HG03139 (cell line): ENCODE data around the gene CLEC4C.
"Not testable (repeated sequence)": the region's sequence is repeated elsewhere in the genome, so short reads cannot be mapped to it uniquely, and the experiment has no call there.

Experiments
- ATAC-seq: cut with Tn5 transposase; IDR thresholded peaks from one replicate; pipeline ENCODE4 v1.9.1; 2021; ENCODE audit not compliant: unreplicated experiment

The CLEC4C gene

GRCh38 chr12:7747246-7747645 lies at the start of gene CLEC4C:
Gene CLEC4C (minus strand): TSS chr12:7747375. CDS start chr12:7747348, 27 bp downstream.
- no peak for ATAC-seq

GRCh38 chr12:7793211-7793610 lies 46.0 kb upstream of the CLEC4C start:
- no peak for ATAC-seq

GRCh38 chr12:7788884-7789528 lies 41.8 kb upstream of the CLEC4C start, which contains the start of gene NANOG:
Gene NANOG (plus strand): TSS chr12:7789402. CDS start chr12:7789615, 213 bp downstream.
- not testable (repeated sequence) for ATAC-seq

GRCh38 chr12:7788294-7788660 lies 41.1 kb upstream of the CLEC4C start:
- ATAC-seq = no peak

GRCh38 chr12:7787574-7788293 lies 40.6 kb upstream of the CLEC4C start:
- ATAC-seq = no peak

GRCh38 chr12:7784701-7785100 lies 37.5 kb upstream of the CLEC4C start:
- no peak for ATAC-seq

- not testable (repeated sequence) for ATAC-seq
Measured at GRCh38 chr12:7783433-7783832, 36.3 kb upstream of the CLEC4C start.

- no peak for ATAC-seq
Measured at GRCh38 chr12:7782055-7782454, 34.9 kb upstream of the CLEC4C start.

- ATAC-seq = no peak
Measured at GRCh38 chr12:7781274-7781673, 34.1 kb upstream of the CLEC4C start.

- no peak for ATAC-seq
Measured at GRCh38 chr12:7769999-7770398, 22.8 kb upstream of the CLEC4C start.

GRCh38 chr12:7758766-7759140 lies 11.6 kb upstream of the CLEC4C start:
- ATAC-seq = no peak

- ATAC-seq = no peak
Measured at GRCh38 chr12:7756993-7757392, 9.8 kb upstream of the CLEC4C start.

- not testable (repeated sequence) for ATAC-seq
Measured at GRCh38 chr12:7755668-7756067, 8.5 kb upstream of the CLEC4C start.

- ATAC-seq = not testable (repeated sequence)
Measured at GRCh38 chr12:7751941-7752922, 5.1 kb upstream of the CLEC4C start.

GRCh38 chr12:7751394-7751793 lies 4.2 kb upstream of the CLEC4C start:
- no peak for ATAC-seq

- no peak for ATAC-seq
Measured at GRCh38 chr12:7750350-7750749, 3.2 kb upstream of the CLEC4C start.

GRCh38 chr12:7749442-7749841 lies 2.3 kb upstream of the CLEC4C start:
- no peak for ATAC-seq

GRCh38 chr12:7748852-7749251 lies 1.7 kb upstream of the CLEC4C start:
- no peak for ATAC-seq

- no peak for ATAC-seq
Measured at GRCh38 chr12:7732993-7733392, 14.2 kb downstream of the CLEC4C start.

- ATAC-seq = no peak
Measured at GRCh38 chr12:7731486-7731885, 15.7 kb downstream of the CLEC4C start.

GRCh38 chr12:7730984-7731383 lies 16.2 kb downstream of the CLEC4C start:
- ATAC-seq = not testable (repeated sequence)
